ENCODE measurements around the gene GEN1.

GEN1 gene

GRCh38 chr2:17788773-17789172 lies 34.8 kb downstream of the GEN1 start:
- Histone ChIP-seq H3K36me3 (no peaks in the 10 kb centered on the region), H3K9me3 (no peaks in the 10 kb centered on the region), H3K4me1 (peaks cover 17% of the 10 kb centered on the region), H3K27me3 (no peaks in the 10 kb centered on the region), H3K4me3 (ENCODE audit: low read depth, low read length) (no peak overlapping the region)
- no peak for TF ChIP-seq CTCF (IDR thresholded peaks at IDR 0.05; ENCODE audit: low read depth, low read length)
- DNase-seq, result no peak

DNA sequence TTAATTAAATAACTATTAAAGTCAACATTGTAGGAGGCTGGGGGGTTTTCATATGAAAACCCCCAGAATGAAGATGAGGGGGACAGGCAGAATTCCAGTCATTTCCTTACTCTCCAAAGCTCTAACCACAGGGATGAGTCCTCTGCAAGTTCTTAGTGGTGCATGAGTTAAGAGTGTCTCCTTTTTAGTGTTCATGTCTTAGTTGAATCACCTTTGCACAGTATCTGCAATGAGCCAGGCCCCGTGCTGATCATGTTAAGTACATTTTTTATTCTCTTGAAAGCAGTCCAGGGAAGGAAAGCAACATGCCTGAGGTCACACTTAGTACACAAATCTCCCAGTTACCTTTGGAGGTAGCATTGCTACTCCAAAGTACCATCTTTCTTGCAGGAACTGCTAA lies 36.6 kb downstream of the GEN1 start:
- Histone ChIP-seq H3K9me3 (no peaks in the 10 kb centered on the region), H3K36me3 (no peaks in the 10 kb centered on the region), H3K4me1 (peaks cover 17% of the 10 kb centered on the region), H3K4me3 (ENCODE audit: low read depth, low read length) (no peak overlapping the region), H3K27me3 (no peaks in the 10 kb centered on the region)
- no peak for DNase-seq
- no peak for TF ChIP-seq CTCF (IDR thresholded peaks at IDR 0.05; ENCODE audit: low read depth, low read length)

- Histone ChIP-seq H3K27me3 (no peaks in the 10 kb centered on the region), H3K4me3 (ENCODE audit: low read depth, low read length) (no peak overlapping the region), H3K4me1 (peaks cover 17% of the 10 kb centered on the region), H3K9me3 (no peaks in the 10 kb centered on the region), H3K36me3 (no peaks in the 10 kb centered on the region)
- no peak for TF ChIP-seq CTCF (IDR thresholded peaks at IDR 0.05; ENCODE audit: low read depth, low read length)
- DNase-seq, result no peak
Measured at GRCh38 chr2:17791121-17791816, 37.3 kb downstream of the GEN1 start.

GRCh38 chr2:17791817-17792130 lies 37.8 kb downstream of the GEN1 start:
- no peaks in the 10 kb centered on the region for H3K9me3 ChIP-seq
- H3K27me3 ChIP-seq, result no peaks in the 10 kb centered on the region
- no peak overlapping the region for H3K4me3 ChIP-seq (ENCODE audit: low read depth, low read length)
- H3K36me3 ChIP-seq, result no peaks in the 10 kb centered on the region
- no peak for DNase-seq
- TF ChIP-seq CTCF (IDR thresholded peaks at IDR 0.05; ENCODE audit: low read depth, low read length), result no peak
- H3K4me1 ChIP-seq, result peaks cover 17% of the 10 kb centered on the region

- no peak for DNase-seq
- no peaks in the 10 kb centered on the region for H3K9me3 ChIP-seq
- peaks cover 17% of the 10 kb centered on the region for H3K4me1 ChIP-seq
- no peak overlapping the region for H3K4me3 ChIP-seq (ENCODE audit: low read depth, low read length)
- H3K27me3 ChIP-seq, result no peaks in the 10 kb centered on the region
- TF ChIP-seq CTCF (IDR thresholded peaks at IDR 0.05; ENCODE audit: low read depth, low read length), result no peak
- no peaks in the 10 kb centered on the region for H3K36me3 ChIP-seq
Measured at GRCh38 chr2:17792515-17792914, 38.6 kb downstream of the GEN1 start.

DNA sequence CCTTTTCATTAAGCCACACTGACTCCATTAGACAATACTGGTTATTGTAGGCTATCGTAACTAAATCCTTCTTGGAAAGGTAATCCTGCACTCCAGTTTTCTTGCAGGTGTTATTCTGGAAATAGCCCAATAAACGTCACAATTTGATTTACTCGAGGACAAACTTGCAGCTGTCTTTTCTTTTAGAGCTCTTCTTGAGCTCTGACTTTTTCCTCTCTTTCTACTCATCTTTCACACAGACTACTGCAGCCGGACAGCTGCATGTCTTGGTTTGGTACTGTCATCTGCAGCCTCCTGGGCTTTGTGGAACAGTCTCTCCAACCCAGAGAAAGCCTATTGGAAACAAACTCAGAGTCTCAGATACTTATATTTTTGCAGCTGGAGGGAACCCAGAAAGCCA lies 39.4 kb downstream of the GEN1 start:
- Histone ChIP-seq H3K27me3 (no peaks in the 10 kb centered on the region), H3K4me3 (ENCODE audit: low read depth, low read length) (no peak overlapping the region), H3K9me3 (no peaks in the 10 kb centered on the region), H3K4me1 (peaks cover 9% of the 10 kb centered on the region), H3K36me3 (no peaks in the 10 kb centered on the region)
- TF ChIP-seq CTCF (IDR thresholded peaks at IDR 0.05; ENCODE audit: low read depth, low read length), result no peak
- no peak for DNase-seq
